22Rv1 (cell line): Measurements from ENCODE around the gene PROK1.

Experiments used
- CTCF ChIP-seq: fragments of 450-650 bp; IDR thresholded peaks from 2 replicates; pipeline ENCODE4 v1.5.1; 2017; ENCODE audit warnings: mild to moderate bottlenecking
- ZFX ChIP-seq: fragments of 450-650 bp; IDR thresholded peaks from 2 replicates; pipeline ENCODE4 v1.6.1; 2017; ENCODE audit warnings: antibody characterized with exemption, borderline replicate concordance

GRCh38 chr1:110408488-110408887 lies 42.5 kb upstream of the PROK1 start:
- TF ChIP-seq CTCF (no peak), ZFX (no peak)
